GM12878 (cell line): ENCODE results near the gene MRPS18A. TPM values are rescaled to one million over a fixed set of nuclear protein-coding genes. Genes with fewer than 3 reads are reported as not detected.

Experiments
- ATAC-seq: fragments of 200-7000 bp; cut with Tn5 transposase; 3 replicates; pipeline ENCODE4 v1.9.1; 2020; ENCODE audit warnings: mild to moderate bottlenecking, moderate library complexity
- BruUV-seq: library from RNA; stranded (reverse); fragments of 400-500 nt; replicated peaks from 2 replicates; lab custom pipeline; 2021; lab: Mats Ljungman, UMichigan
- CTCF ChIA-PET: fragments of 300-600 bp; sonication (Branson Sonifier 250); formaldehyde crosslinking; extraction: SDS; loops from one replicate; lab custom pipeline; 2021; ENCODE audit warnings: inconsistent platforms; lab: Yijun Ruan, JAX
- POLR2A ChIA-PET: fragments of 350-600 bp; formaldehyde crosslinking; extraction: SDS; loops from one replicate; lab custom pipeline; 2021; ENCODE audit warnings: inconsistent platforms; lab: Charles Lee
- RAD21 ChIA-PET: fragments of 300-600 bp; sonication (Branson Sonifier 250); formaldehyde crosslinking; loops from one replicate; lab custom pipeline; 2023; ENCODE audit warnings: antibody characterized with exemption; ENCODE audit not compliant: unreplicated experiment; lab: Charles Lee
- SMC1A ChIA-PET: fragments of 300-600 bp; sonication (Branson Sonifier 250); formaldehyde crosslinking; loops from one replicate; lab custom pipeline; 2023; ENCODE audit not compliant: unreplicated experiment, uncharacterized antibody; lab: Charles Lee
- DNase-seq: peaks from one replicate; pipeline ENCODE4 v3.0.0-alpha.2; 2011; ENCODE audit warnings: low read depth, low spot score
- FAIRE-seq: peaks from 3 replicates; lab custom pipeline; 2011; peaks lifted over from hg19 to GRCh38; lab: Jason Lieb, UNC
- H2AFZ ChIP-seq: 2 replicates; pipeline ENCODE4 v1.6.0; 2011; ENCODE audit warnings: low read depth, low read length, control low read depth; ENCODE audit not compliant: control insufficient read depth
- H3K27ac ChIP-seq: 2 replicates; pipeline ENCODE4 v1.5.1; 2011; ENCODE audit warnings: control low read depth; ENCODE audit not compliant: control insufficient read depth, insufficient read depth
- H3K27me3 ChIP-seq, 2 experiments: replicated peaks in 1 of 2; 2 replicates each; pipeline versions ENCODE4 v1.6.0 to v1.6.1; 2011; ENCODE audit warnings: low read length in 1 of 2; ENCODE audit not compliant: control insufficient read depth in 2 of 2, insufficient read depth in 2 of 2
- H3K36me3 ChIP-seq, 2 experiments: 2 replicates each; pipeline ENCODE4 v1.5.1; 2011; ENCODE audit warnings: low read length in 1 of 2; ENCODE audit not compliant: control insufficient read depth in 2 of 2, insufficient read depth in 2 of 2
- H3K4me1 ChIP-seq: 2 replicates; pipeline ENCODE4 v1.6.1; 2011; ENCODE audit warnings: mild to moderate bottlenecking, low read length, moderate library complexity, mixed read lengths; ENCODE audit not compliant: control insufficient read depth, insufficient read depth
- H3K4me2 ChIP-seq: 2 replicates; pipeline ENCODE4 v1.6.0; 2011; ENCODE audit warnings: control low read depth; ENCODE audit not compliant: control insufficient read depth, insufficient read depth
- H3K4me3 ChIP-seq: fragments of 200-600 bp; sonication (generic); 2 replicates; pipeline ENCODE4 v1.5.1; 2016
- H3K79me2 ChIP-seq: 2 replicates; pipeline ENCODE4 v1.6.0; 2011; ENCODE audit warnings: low read length; ENCODE audit not compliant: control insufficient read depth, insufficient read depth
- H3K9ac ChIP-seq: 2 replicates; pipeline ENCODE4 v1.8.0; 2011; ENCODE audit warnings: low read length, control low read depth, mixed read lengths; ENCODE audit not compliant: control insufficient read depth, insufficient read depth
- H3K9me3 ChIP-seq: replicated peaks from 3 replicates; pipeline ENCODE4 v1.5.1; 2011; ENCODE audit warnings: mild to moderate bottlenecking, low read length; ENCODE audit not compliant: control insufficient read depth, insufficient read depth
- H4K20me1 ChIP-seq: 2 replicates; pipeline ENCODE4 v1.6.0; 2011; ENCODE audit not compliant: control insufficient read depth, insufficient read depth
- ASH2L ChIP-seq: fragments of 300-600, 200-600 bp; sonication (generic); IDR thresholded peaks from 2 replicates; pipeline ENCODE4 v1.6.1; 2017; ENCODE audit warnings: low read depth, mild to moderate bottlenecking, borderline replicate concordance
- ATF7 ChIP-seq: fragments of 450-650 bp; IDR thresholded peaks from 2 replicates; pipeline ENCODE4 v1.6.1; 2016; ENCODE audit warnings: low read depth, mild to moderate bottlenecking
- CHD1 ChIP-seq: IDR thresholded peaks from 2 replicates; pipeline ENCODE4 v1.6.1; 2012; ENCODE audit warnings: low read depth, low read length, improper control_type of control experiment
- MYB ChIP-seq: fragments of 150-350 bp; IDR thresholded peaks from 2 replicates; pipeline ENCODE4 v1.6.1; 2014; ENCODE audit warnings: mild to moderate bottlenecking, low read depth, low read length, borderline replicate concordance
- NR2C1 ChIP-seq: fragments of 450-650 bp; IDR thresholded peaks from 2 replicates; pipeline ENCODE4 v1.6.1; 2017; ENCODE audit warnings: antibody characterized with exemption, mild to moderate bottlenecking, moderate library complexity
- TCF7 ChIP-seq: IDR thresholded peaks from 2 replicates; pipeline ENCODE4 v1.6.1; 2014; ENCODE audit warnings: antibody characterized with exemption, borderline replicate concordance
- ZSCAN29 ChIP-seq: fragments of 450-650 bp; IDR thresholded peaks from 2 replicates; pipeline ENCODE4 v1.6.1; 2017; ENCODE audit warnings: mild to moderate bottlenecking, moderate library complexity
- WGBS: methylation state at CpG from one replicate; pipeline ENCODE4 v1.1.6; 2016; ENCODE audit warnings: low lambda C conversion rate; ENCODE audit not compliant: insufficient replicate concordance, insufficient coverage; ENCODE audit errors: missing lambda C conversion rate; 5-methylcytosine and 5-hydroxymethylcytosine counted together
- in situ Hi-C: fragments of 300-500 bp; cut with MboI; formaldehyde crosslinking; loops from 9 replicates; pipeline ENCODE4 v1.14.3; 2018; ENCODE audit warnings: mixed read lengths
- intact Hi-C: fragments of 100-400 bp; cut with micrococcal nuclease; formaldehyde crosslinking; loops from one replicate; pipeline ENCODE4 v1.14.2; 2022; ENCODE audit not compliant: unreplicated experiment
- polyA plus RNA-seq, 11 experiments: library from polyadenylated mRNA; depleted of rRNA in 4 of 11; unstranded in 6 of 11; stranded (reverse) in 5 of 11; fragments of >200 nt; fragmentation: Nextera tagmentation in 4 of 11; fragmentation: Illumina TruSeq in 1 of 11; extraction: Ambion mirVana in 4 of 11; extraction: Trizol in 1 of 11; gene quantifications; 1 replicate in 1 of 11; 2 replicates in 10 of 11; pipeline versions ENCODE4 v1.2.1 to v1.2.3, GENCODE V29; 2011 to 2016; ENCODE audit warnings: inconsistent platforms in 2 of 11, missing spikeins in 2 of 11, low read depth in 1 of 11
- total RNA-seq, 4 experiments: library from RNA; depleted of rRNA in 3 of 4; stranded (reverse); fragments of >200 nt in 3 of 4; fragmentation: Illumina TruSeq in 1 of 4; extraction: Trizol in 1 of 4; gene quantifications; 2 replicates each; pipeline versions ENCODE4 v1.2.1 to v1.2.3, GENCODE V29; 2013 to 2021
- TF ChIP-seq, protein P1 (sequence below): IDR thresholded peaks from 2 replicates; pipeline ENCODE4 v1.6.1; 2011; ENCODE audit warnings: low read depth, low read length, improper control_type of control experiment, borderline replicate concordance
- TF ChIP-seq, protein P2 (sequence below): fragments of 450-650 bp; IDR thresholded peaks from 2 replicates; pipeline ENCODE4 v1.6.1; 2014; ENCODE audit warnings: mild to moderate bottlenecking
- TF ChIP-seq, protein P3 (sequence below): fragments of 450-650 bp; IDR thresholded peaks from 2 replicates; pipeline ENCODE4 v1.6.1; 2016; ENCODE audit warnings: mild to moderate bottlenecking, moderate library complexity, borderline replicate concordance
- TF ChIP-seq, protein P4 (sequence below): fragments of 450-650 bp; IDR thresholded peaks from 2 replicates; pipeline ENCODE4 v1.6.1; 2016; ENCODE audit warnings: mild to moderate bottlenecking
- TF ChIP-seq, protein P5 (sequence below): IDR thresholded peaks from 2 replicates; pipeline ENCODE4 v1.6.1; 2011; ENCODE audit warnings: borderline replicate concordance, low read depth, mild to moderate bottlenecking, moderate library complexity, mixed read lengths, low read length; ENCODE audit not compliant: insufficient read depth; ENCODE audit errors: extremely low read length

The MRPS18A gene
- total and polyA plus RNA-seq, 10 of the 15 experiments (the other 5 are each of a cell fraction or from before 2014, with no cell fraction given), result 66.3 to 158 (median 98.7) TPM

DNA sequence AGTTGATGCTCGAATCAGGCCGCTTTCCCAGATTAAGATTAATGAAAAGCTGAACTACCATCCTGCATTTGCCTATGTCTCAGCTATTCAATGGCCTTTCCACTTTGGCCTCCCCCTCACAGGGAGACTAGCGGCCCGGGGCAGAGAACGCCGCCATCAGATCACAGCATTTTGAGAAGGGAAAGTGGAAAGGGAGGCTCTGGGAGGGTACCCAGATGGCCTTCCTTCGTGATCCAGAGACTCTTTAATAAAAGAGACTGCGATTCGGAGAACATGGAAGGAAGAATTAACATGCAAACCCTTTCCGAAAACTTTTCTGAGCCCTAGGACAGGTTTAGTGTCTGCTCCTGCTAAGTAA, 533 bp downstream of the MRPS18A start (continued):
- TF ChIP-seq, protein P1, sequence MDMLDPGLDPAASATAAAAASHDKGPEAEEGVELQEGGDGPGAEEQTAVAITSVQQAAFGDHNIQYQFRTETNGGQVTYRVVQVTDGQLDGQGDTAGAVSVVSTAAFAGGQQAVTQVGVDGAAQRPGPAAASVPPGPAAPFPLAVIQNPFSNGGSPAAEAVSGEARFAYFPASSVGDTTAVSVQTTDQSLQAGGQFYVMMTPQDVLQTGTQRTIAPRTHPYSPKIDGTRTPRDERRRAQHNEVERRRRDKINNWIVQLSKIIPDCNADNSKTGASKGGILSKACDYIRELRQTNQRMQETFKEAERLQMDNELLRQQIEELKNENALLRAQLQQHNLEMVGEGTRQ, result no peak
- no peak for TF ChIP-seq CHD1
- TF ChIP-seq, protein P2, sequence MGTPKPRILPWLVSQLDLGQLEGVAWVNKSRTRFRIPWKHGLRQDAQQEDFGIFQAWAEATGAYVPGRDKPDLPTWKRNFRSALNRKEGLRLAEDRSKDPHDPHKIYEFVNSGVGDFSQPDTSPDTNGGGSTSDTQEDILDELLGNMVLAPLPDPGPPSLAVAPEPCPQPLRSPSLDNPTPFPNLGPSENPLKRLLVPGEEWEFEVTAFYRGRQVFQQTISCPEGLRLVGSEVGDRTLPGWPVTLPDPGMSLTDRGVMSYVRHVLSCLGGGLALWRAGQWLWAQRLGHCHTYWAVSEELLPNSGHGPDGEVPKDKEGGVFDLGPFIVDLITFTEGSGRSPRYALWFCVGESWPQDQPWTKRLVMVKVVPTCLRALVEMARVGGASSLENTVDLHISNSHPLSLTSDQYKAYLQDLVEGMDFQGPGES, result no peak
- no peak for TF ChIP-seq NR2C1

DNA sequence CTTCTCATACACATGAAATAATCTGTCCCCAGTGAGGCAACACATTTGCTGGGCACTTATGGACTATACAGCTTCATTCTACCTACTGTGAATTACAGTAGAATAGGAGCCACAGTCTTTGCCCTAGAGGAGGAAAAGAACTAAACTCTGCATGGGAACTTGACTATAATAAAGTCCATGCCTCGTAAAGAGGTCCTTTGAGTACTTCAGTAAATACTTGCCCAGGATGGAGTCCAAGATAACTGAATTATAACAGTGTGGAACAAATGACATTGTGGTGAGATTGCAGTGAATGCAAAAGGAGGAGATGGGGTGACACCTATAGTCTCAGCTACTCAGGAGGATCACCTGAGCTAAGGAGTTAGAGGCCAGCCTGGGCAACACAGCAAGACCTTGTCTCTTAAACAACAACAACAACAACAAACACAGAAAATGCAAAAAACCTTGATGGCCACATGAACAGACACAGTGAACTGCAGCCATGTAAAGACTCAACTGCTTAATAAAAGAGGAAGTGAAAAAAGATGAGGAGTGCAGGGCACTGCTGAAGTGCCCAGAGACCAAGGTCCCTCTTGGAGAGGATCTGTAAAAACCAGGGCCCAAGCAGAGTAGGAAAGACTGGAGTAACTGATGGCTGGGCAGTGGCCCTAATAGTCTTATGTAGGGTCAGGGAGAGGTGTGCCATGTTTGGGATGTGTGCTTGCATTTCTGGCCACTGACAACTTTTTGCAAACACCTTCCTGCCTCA, 3.7 kb downstream of the MRPS18A start:
- ATAC-seq (peak; percentile 86), DNase-seq (no peak), FAIRE-seq (no peak)
- intact Hi-C loops, result no loop called here
- Histone ChIP-seq H4K20me1 (no peaks in the 10 kb centered on the region), H3K9ac (no peak overlapping the region), H3K4me3 (no peak overlapping the region), H3K4me1 (peaks cover 18% of the 10 kb centered on the region), H3K4me2 (peak overlapping the region; percentile 60), H3K36me3 (peaks cover 2 to 9% of the 10 kb centered on the region in 2 experiments; a peak in 3 of 4 replicates), H3K27me3 (no peaks in the 10 kb centered on the region), H3K9me3 (no peaks in the 10 kb centered on the region), H3K79me2 (peaks cover 67% of the 10 kb centered on the region), H2AFZ (no peak overlapping the region), H3K27ac (no peak overlapping the region)
- no TSS peak for BruUV-seq
- POLR2A ChIA-PET, result interaction anchor here (0.6 to 1.4 kb wide), 3 partner anchors 31 to 894 kb away, joined by 3 to 5 read pairs (median 4); no protein-coding TSS in a partner anchor
- in situ Hi-C loops, result no loop called here
- CTCF ChIA-PET, result interaction anchor here (1.2 to 1.8 kb wide), 3 partner anchors 15 to 73 kb away, joined by 3 to 4 read pairs (median 3); no protein-coding TSS in a partner anchor
- 43% methylated on average over 1 of the region's 1 CpG for WGBS
- RAD21 ChIA-PET, result interaction anchor here (0.6 kb wide), 1 partner anchor 22 kb away, joined by 3 read pairs; no protein-coding TSS in a partner anchor
- SMC1A ChIA-PET, result interaction anchor here (0.9 to 1.0 kb wide), 2 partner anchors 19 to 31 kb away, joined by 3 read pairs; no protein-coding TSS in a partner anchor
- TF ChIP-seq, protein P3, sequence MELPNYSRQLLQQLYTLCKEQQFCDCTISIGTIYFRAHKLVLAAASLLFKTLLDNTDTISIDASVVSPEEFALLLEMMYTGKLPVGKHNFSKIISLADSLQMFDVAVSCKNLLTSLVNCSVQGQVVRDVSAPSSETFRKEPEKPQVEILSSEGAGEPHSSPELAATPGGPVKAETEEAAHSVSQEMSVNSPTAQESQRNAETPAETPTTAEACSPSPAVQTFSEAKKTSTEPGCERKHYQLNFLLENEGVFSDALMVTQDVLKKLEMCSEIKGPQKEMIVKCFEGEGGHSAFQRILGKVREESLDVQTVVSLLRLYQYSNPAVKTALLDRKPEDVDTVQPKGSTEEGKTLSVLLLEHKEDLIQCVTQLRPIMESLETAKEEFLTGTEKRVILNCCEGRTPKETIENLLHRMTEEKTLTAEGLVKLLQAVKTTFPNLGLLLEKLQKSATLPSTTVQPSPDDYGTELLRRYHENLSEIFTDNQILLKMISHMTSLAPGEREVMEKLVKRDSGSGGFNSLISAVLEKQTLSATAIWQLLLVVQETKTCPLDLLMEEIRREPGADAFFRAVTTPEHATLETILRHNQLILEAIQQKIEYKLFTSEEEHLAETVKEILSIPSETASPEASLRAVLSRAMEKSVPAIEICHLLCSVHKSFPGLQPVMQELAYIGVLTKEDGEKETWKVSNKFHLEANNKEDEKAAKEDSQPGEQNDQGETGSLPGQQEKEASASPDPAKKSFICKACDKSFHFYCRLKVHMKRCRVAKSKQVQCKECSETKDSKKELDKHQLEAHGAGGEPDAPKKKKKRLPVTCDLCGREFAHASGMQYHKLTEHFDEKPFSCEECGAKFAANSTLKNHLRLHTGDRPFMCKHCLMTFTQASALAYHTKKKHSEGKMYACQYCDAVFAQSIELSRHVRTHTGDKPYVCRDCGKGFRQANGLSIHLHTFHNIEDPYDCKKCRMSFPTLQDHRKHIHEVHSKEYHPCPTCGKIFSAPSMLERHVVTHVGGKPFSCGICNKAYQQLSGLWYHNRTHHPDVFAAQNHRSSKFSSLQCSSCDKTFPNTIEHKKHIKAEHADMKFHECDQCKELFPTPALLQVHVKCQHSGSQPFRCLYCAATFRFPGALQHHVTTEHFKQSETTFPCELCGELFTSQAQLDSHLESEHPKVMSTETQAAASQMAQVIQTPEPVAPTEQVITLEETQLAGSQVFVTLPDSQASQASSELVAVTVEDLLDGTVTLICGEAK, result peak; percentile 67; the same call in 1 of the 2 replicates
- TF ChIP-seq TCF7 (no peak), ASH2L (no peak), MYB (no peak), ATF7 (no peak), ZSCAN29 (no peak)
- TF ChIP-seq, protein P4, sequence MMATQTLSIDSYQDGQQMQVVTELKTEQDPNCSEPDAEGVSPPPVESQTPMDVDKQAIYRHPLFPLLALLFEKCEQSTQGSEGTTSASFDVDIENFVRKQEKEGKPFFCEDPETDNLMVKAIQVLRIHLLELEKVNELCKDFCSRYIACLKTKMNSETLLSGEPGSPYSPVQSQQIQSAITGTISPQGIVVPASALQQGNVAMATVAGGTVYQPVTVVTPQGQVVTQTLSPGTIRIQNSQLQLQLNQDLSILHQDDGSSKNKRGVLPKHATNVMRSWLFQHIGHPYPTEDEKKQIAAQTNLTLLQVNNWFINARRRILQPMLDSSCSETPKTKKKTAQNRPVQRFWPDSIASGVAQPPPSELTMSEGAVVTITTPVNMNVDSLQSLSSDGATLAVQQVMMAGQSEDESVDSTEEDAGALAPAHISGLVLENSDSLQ, result 0 out of 2 replicates have a peak, but pooled peaks have one; percentile 11
- TF ChIP-seq, protein P5, sequence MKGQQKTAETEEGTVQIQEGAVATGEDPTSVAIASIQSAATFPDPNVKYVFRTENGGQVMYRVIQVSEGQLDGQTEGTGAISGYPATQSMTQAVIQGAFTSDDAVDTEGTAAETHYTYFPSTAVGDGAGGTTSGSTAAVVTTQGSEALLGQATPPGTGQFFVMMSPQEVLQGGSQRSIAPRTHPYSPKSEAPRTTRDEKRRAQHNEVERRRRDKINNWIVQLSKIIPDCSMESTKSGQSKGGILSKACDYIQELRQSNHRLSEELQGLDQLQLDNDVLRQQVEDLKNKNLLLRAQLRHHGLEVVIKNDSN, result no peak
